ENCODE data around the gene ASCC1.

- no peak for TF ChIP-seq YY1 (IDR thresholded peaks at IDR 0.05; ENCODE audit: insufficient read depth, insufficient replicate concordance, low read depth, low read length)
- no peak for TF ChIP-seq FOXP4 (CRISPR knock-in tag; IDR thresholded peaks at IDR 0.05)
- no peak for TF ChIP-seq CTCF (CRISPR knock-in tag; IDR thresholded peaks at IDR 0.05)
- TF ChIP-seq MAFK (conservative IDR thresholded peaks at IDR 0.05 in 1 of 2, IDR thresholded peaks at IDR 0.05 in 1 of 2; ENCODE audit: low read length in 2 of 2): no peak
- no peak for TF ChIP-seq FOXK1 (CRISPR knock-in tag; IDR thresholded peaks at IDR 0.05; ENCODE audit: borderline replicate concordance, low read depth)
- TF ChIP-seq SOX13 (IDR thresholded peaks at IDR 0.05): no peak
- TF ChIP-seq SOX13 (CRISPR knock-in tag; conservative IDR thresholded peaks at IDR 0.05 in 1 of 2, IDR thresholded peaks at IDR 0.05 in 1 of 2): no peak
- TF ChIP-seq CREM (IDR thresholded peaks at IDR 0.05): no peak
- no peak for TF ChIP-seq CREM (CRISPR knock-in tag; IDR thresholded peaks at IDR 0.05)
- no peak for TF ChIP-seq SIN3B (IDR thresholded peaks at IDR 0.05; ENCODE audit: low read length)
- no peak for TF ChIP-seq HNRNPH1 (optimal IDR thresholded peaks at IDR 0.05; ENCODE audit: low read depth, low read length)
- no peak for TF ChIP-seq REXO4 (CRISPR knock-in tag; IDR thresholded peaks at IDR 0.05; ENCODE audit: borderline replicate concordance)
- TF ChIP-seq TARDBP (CRISPR knock-in tag; IDR thresholded peaks at IDR 0.05): no peak
- TF ChIP-seq FOSL1 (CRISPR knock-in tag; IDR thresholded peaks at IDR 0.05; ENCODE audit: borderline replicate concordance): no peak
- no peak for TF ChIP-seq ZNF710 (CRISPR knock-in tag; IDR thresholded peaks at IDR 0.05; ENCODE audit: borderline replicate concordance)
Measured at GRCh38 chr10:72140174-72140573, 75.9 kb downstream of the ASCC1 start.

Measured in HepG2 (cell line).